Measurements from ENCODE around the gene PCP4L1.

Gene PCP4L1

GRCh38 chr1:161305867-161306519 is 47.4 kb downstream of the PCP4L1 start:
- H3K4me3 ChIP-seq (replicated peaks; ENCODE audit: low read depth, low read length) = peak overlapping the region; percentile 51
- DNase-seq (ENCODE audit: extremely low read depth, low read depth) = peak; percentile 5

GRCh38 chr1:161307230-161307768 is 48.8 kb downstream of the PCP4L1 start:
- peak; percentile 20 for DNase-seq (ENCODE audit: extremely low read depth, low read depth)
- no peak overlapping the region for H3K4me3 ChIP-seq (replicated peaks; ENCODE audit: low read depth, low read length)
- TF ChIP-seq, protein P1, sequence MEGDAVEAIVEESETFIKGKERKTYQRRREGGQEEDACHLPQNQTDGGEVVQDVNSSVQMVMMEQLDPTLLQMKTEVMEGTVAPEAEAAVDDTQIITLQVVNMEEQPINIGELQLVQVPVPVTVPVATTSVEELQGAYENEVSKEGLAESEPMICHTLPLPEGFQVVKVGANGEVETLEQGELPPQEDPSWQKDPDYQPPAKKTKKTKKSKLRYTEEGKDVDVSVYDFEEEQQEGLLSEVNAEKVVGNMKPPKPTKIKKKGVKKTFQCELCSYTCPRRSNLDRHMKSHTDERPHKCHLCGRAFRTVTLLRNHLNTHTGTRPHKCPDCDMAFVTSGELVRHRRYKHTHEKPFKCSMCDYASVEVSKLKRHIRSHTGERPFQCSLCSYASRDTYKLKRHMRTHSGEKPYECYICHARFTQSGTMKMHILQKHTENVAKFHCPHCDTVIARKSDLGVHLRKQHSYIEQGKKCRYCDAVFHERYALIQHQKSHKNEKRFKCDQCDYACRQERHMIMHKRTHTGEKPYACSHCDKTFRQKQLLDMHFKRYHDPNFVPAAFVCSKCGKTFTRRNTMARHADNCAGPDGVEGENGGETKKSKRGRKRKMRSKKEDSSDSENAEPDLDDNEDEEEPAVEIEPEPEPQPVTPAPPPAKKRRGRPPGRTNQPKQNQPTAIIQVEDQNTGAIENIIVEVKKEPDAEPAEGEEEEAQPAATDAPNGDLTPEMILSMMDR (IDR thresholded peaks at IDR 0.05; ENCODE audit: low read depth, low read length, missing control alignments) = no peak

More at GRCh38 chr1:161305867-161306519, 47.4 kb downstream of the PCP4L1 start:
- TF ChIP-seq, protein P1 (IDR thresholded peaks at IDR 0.05; ENCODE audit: low read depth, low read length, missing control alignments) = no peak

DNA sequence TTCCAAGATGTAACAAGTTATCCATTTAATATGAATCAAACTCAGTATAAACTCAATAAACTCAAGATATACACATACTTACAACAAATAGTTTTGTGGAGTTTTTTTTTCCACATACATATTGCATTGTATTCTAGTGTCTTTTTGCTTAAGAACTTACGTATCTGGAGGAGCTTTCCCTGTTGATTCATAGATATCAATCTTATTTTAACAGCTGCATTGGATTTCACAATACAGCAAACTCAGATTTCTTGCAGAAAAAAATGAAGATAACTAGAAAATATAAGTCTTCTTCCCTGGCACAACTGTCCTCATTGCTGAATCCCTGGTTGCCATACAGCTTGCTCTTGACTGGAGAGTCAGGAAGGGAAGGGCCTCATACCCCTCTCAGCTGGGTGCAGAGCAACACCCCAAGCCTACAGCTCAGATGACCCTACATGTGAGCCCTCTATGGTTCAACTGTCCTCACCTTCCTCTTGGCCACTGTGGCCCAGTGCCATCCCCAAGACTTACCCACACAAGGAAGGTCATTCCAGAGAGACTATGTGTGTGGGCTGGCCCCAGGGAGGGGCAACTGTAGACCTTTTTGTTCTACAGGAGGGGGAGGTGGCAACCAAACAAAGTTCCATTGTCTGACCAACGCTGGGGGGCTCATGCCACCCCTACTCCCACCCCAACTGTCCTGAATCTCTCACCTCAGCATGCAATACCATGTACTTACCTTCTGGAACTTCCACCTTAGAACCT is 49.5 kb downstream of the PCP4L1 start:
- no peak overlapping the region for H3K4me3 ChIP-seq (replicated peaks; ENCODE audit: low read depth, low read length)
- TF ChIP-seq, protein P1 (IDR thresholded peaks at IDR 0.05; ENCODE audit: low read depth, low read length, missing control alignments) = no peak
- DNase-seq (ENCODE audit: extremely low read depth, low read depth) = no peak

DNA sequence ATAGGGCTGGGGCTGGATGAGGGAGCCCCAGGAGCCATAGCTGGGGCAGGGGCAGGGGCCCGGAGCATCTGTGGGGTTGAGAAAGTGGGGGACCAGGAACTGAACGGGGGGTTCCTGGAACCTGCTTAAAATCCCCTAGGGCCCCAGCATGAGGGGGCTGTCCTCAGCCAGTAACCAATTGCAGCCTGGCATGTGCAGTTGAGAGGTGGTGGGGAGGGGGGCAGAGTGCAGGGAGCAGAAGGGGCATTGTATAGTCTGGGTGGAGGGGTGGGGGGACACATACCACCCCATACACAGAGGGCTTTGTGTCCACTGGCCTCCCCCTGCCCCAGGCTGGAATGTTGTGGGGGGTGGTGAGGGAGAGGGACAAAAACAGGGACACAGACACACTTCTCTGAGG is 51.3 kb downstream of the PCP4L1 start, which contains the start of gene MPZ:
MPZ (minus strand) TSS at position 101 of the 400 bp plus-strand sequence; CDS start at position 38, 63 bp downstream.
- no peak within 1 kb of the TSS for H3K4me3 ChIP-seq (replicated peaks; ENCODE audit: low read depth, low read length)
- TF ChIP-seq, protein P1 (IDR thresholded peaks at IDR 0.05; ENCODE audit: low read depth, low read length, missing control alignments) = no peak
- DNase-seq (ENCODE audit: extremely low read depth, low read depth) = no peak

DNA sequence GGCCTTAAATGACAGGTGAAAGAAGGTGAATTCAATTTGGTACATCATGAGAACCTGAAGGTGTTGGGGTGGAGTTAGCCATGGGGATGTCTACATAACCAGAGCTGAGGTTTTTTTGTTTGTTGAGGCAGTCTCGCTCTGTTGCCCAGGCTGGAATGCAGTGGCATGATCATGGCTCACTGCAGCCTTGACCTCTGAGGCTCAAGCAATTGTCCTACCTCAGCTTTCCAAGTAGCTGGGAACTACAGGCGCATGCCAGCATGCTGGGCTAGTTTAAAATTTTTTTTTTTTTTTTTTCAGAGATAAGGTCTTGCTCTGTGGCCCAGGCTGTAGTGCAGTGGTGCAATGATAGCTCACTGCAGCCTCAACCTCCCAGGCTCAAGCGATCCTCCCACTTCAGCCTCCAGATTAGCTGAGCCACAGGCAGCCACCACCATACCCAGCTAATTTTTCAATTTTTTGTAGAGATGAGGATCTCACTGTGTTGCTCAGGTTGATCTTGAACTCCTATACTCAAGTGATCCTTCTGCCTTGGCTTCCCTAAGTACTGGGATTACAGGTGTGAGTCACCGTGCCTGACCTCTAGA is 53.1 kb downstream of the PCP4L1 start:
- TF ChIP-seq, protein P1 (IDR thresholded peaks at IDR 0.05; ENCODE audit: low read depth, low read length, missing control alignments) = no peak
- DNase-seq (ENCODE audit: extremely low read depth, low read depth) = no peak
- H3K4me3 ChIP-seq (replicated peaks; ENCODE audit: low read depth, low read length) = no peak overlapping the region

- TF ChIP-seq, protein P1 (IDR thresholded peaks at IDR 0.05; ENCODE audit: low read depth, low read length, missing control alignments) = no peak
- H3K4me3 ChIP-seq (replicated peaks; ENCODE audit: low read depth, low read length) = peak overlapping the region; percentile 95
- DNase-seq (ENCODE audit: extremely low read depth, low read depth) = no peak
Measured at GRCh38 chr1:161313554-161314200, 55.1 kb downstream of the PCP4L1 start.
